BLaER1 (cell line): ENCODE results near the gene LIMA1.
"Not testable (repeated sequence)": the region's sequence is repeated elsewhere in the genome, so short reads cannot be mapped to it uniquely, and the experiment has no call there.

ENCODE experiments used
- H3K27ac ChIP-seq: shearing (Covaris generic); formaldehyde crosslinking; 2 replicates; pipeline ENCODE4 v1.8.1; 2022
- H3K27me3 ChIP-seq: shearing (Covaris generic); formaldehyde crosslinking; 2 replicates; pipeline ENCODE4 v1.8.1; 2022
- H3K36me3 ChIP-seq: shearing (Covaris generic); formaldehyde crosslinking; 2 replicates; pipeline ENCODE4 v1.8.1; 2022
- H3K4me1 ChIP-seq: shearing (Covaris generic); formaldehyde crosslinking; 2 replicates; pipeline ENCODE4 v1.8.1; 2022
- H3K4me2 ChIP-seq: shearing (Covaris generic); formaldehyde crosslinking; 2 replicates; pipeline ENCODE4 v1.8.1; 2022
- H3K4me3 ChIP-seq: shearing (Covaris generic); formaldehyde crosslinking; 2 replicates; pipeline ENCODE4 v1.8.1; 2022
- H3K9ac ChIP-seq: shearing (Covaris generic); formaldehyde crosslinking; 2 replicates; pipeline ENCODE4 v1.8.1; 2022
- H3K9me3 ChIP-seq: shearing (Covaris generic); formaldehyde crosslinking; 2 replicates; pipeline ENCODE4 v1.8.1; 2022
- H4K20me1 ChIP-seq: shearing (Covaris generic); formaldehyde crosslinking; 2 replicates; pipeline ENCODE4 v1.8.1; 2022
- Cebpa-rat ChIP-seq: shearing (Covaris generic); IDR thresholded peaks from 2 replicates; pipeline ENCODE4 v1.8.1; 2022

Gene LIMA1

DNA sequence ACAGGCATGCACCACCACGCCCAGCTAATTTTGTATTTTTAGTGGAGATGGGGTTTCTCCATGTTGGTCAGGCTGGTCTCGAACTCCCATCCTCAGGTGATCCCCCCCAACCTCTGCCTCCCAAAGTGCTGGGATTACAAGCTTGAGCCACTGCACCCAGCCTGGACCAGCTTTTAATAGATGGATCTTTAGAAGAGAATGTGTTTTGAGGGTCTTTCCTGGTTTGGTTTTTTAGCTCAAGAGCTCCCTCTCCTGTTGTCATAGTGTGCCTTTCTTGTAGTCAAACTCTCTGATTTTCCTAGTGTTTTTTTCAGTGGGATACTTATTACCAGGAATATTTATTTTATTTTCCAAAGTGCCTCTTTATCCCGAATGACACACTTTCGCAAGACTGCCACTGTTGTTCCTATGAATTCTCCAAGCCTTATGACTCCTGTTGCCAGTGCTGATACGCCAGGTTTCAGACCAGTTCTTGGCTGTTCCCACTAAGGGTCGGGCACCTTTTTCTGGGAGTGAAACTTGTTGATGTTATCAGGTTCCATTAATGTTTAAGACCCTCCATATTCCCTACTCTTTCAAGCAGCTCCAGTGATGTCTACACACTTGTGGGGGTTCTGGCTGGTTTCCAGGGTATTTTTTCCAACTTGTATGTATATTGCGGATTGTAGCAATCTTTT is 31.5 kb upstream of the LIMA1 start:
- Histone ChIP-seq H3K36me3 (no peaks in the 10 kb centered on the region), H3K9me3 (no peaks in the 10 kb centered on the region), H4K20me1 (no peaks in the 10 kb centered on the region), H3K4me1 (no peaks in the 10 kb centered on the region), H3K27me3 (no peaks in the 10 kb centered on the region), H3K9ac (no peak overlapping the region), H3K4me2 (no peak overlapping the region), H3K27ac (no peak overlapping the region), H3K4me3 (no peak overlapping the region)
- TF ChIP-seq Cebpa-rat = no peak

DNA sequence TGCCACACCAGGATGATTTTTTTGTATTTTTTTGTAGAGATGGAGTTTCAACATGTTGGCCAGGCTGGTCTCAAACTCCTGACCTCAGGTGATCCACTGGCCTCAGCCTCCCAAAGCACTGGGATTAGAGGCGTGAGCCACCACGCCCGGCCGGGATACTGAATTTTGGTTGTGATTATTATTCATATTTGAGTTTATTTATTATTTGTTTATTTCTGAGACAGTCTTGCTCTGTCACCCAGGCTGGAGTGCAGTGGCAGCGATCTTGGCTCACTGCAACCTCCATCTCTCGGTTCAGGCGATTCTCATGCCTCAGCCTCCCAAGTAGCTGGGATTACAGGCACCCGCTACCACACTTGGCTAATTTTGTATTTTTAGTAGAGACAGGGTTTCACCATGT is 30.7 kb upstream of the LIMA1 start:
- H3K27ac ChIP-seq, H3K4me1 ChIP-seq, H3K4me2 ChIP-seq, H3K27me3 ChIP-seq, H3K4me3 ChIP-seq, H3K9me3 ChIP-seq, H3K36me3 ChIP-seq, H4K20me1 ChIP-seq, H3K9ac ChIP-seq: not testable (repeated sequence)

DNA sequence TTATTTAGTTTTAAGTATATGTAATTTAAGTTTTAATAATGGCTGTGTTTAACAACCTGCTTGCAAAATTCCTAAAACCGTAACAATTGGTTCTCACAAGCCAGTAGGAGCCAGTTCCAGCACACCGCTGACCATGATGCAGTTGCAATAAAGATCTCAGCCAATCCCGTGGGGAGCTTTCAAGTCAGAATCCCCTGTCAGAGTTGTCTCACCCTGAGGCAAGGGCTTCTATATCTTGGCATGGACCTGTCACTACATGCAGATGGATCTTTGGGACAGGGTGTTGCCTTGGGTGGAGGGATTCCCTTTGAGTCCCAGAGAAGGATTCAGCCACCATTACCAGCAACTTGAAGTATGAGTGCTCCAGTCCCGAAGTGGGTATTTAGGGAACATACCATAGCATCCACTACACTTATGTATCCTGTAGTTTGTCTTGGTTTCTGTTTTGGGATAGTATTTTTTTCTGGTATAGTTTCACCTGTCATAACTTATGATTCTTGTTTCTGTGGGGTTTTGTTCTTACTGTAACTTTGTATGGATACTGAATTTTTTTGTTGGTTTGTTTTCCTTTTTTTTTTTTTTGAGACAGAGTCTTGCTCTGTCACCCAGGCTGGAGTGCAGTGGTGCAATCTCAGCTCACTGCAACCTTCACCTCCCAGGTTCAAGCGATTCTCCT is 30.1 kb upstream of the LIMA1 start:
- Histone ChIP-seq H3K27ac (no peak overlapping the region), H3K9me3 (no peaks in the 10 kb centered on the region), H4K20me1 (no peaks in the 10 kb centered on the region), H3K36me3 (no peaks in the 10 kb centered on the region), H3K27me3 (no peaks in the 10 kb centered on the region), H3K9ac (no peak overlapping the region), H3K4me2 (no peak overlapping the region), H3K4me1 (no peaks in the 10 kb centered on the region), H3K4me3 (no peak overlapping the region)
- TF ChIP-seq Cebpa-rat = no peak

DNA sequence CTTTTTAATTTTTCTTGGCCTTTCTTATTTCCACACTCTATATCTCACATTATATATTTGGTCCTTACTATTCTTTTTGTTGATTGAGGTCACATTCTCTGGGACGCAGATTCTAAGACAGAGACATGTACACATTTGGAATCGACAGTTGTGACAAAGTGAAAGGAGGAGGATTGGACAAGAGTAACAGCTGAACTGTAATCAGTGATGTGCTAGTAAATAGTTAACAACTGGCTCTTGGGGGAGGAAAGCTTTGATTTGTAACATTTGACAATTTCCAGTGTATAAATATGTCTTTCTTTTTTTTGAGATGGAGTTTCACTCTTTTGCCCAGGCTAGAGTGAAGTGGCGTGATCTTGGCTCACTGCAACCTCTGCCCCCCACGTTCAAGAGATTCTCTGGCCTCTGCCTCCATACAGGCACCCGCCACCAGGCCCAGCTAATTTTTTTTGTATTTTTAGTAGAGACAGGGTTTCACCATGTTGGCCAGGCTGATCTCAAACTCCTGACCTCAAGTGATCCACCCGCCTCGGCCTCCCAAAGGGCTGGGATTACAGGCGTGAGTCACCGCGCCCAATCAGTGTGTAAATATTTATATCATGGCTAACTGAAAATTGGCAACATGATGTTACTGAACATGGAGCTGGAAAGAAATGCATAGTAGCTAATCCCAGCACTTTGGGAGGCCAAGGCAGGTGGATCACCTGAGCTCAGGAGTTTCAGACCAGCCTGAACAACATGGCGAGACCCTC is 28.7 kb upstream of the LIMA1 start:
- H3K27me3 ChIP-seq, H3K4me1 ChIP-seq, H4K20me1 ChIP-seq, H3K9ac ChIP-seq, H3K4me2 ChIP-seq, H3K27ac ChIP-seq, H3K36me3 ChIP-seq, H3K9me3 ChIP-seq, H3K4me3 ChIP-seq: not testable (repeated sequence)

DNA sequence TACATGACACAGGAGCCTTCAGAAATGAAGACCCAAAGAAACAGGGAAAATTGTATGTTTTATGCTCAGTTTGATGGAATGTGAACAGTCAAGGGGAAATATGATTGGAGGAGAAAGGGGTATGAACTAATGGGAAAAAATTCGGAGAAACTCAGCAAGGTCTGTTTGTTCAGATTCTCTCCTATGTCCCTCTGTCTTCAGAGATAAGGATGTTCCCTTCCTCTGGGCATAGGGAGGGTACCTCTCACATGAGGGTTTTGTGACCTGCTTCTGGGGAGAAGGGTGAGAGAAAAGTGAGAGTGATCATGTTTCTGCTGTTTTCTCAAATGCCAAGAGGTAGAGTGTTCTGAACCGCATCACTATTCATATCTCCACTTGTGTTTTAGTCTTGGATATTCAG is 26.6 kb upstream of the LIMA1 start:
- Histone ChIP-seq H3K9me3 (no peaks in the 10 kb centered on the region), H3K36me3 (no peaks in the 10 kb centered on the region), H4K20me1 (no peaks in the 10 kb centered on the region), H3K27ac (no peak overlapping the region), H3K27me3 (no peaks in the 10 kb centered on the region), H3K4me2 (no peak overlapping the region), H3K4me1 (no peaks in the 10 kb centered on the region), H3K4me3 (no peak overlapping the region), H3K9ac (no peak overlapping the region)
- TF ChIP-seq Cebpa-rat = no peak

DNA sequence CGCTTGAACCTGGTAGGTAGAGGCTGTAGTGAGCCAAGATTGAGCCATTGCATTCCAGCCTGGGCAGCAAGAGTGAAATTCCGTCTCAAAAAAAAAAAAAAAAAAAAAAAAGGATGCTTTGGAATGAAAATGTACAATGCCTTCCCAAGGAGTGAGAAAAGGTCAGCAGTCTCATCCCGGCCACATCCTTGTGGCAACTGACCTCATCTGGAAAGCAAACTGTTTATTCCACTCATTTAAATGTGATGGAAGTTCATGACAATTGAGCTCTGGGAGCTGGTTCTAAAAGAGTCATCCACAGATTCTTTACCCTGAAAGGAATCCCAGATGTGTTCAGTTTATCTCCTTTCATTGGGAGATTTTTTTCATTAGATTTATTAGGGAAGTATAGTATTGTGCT is 19.4 kb upstream of the LIMA1 start:
- no peak overlapping the region for H3K9ac ChIP-seq
- no peaks in the 10 kb centered on the region for H3K27me3 ChIP-seq
- H3K27ac ChIP-seq = no peak overlapping the region
- no peaks in the 10 kb centered on the region for H3K4me1 ChIP-seq
- TF ChIP-seq Cebpa-rat = no peak
- no peaks in the 10 kb centered on the region for H3K9me3 ChIP-seq
- no peak overlapping the region for H3K4me3 ChIP-seq
- H4K20me1 ChIP-seq = no peaks in the 10 kb centered on the region
- H3K4me2 ChIP-seq = no peak overlapping the region
- H3K36me3 ChIP-seq = no peaks in the 10 kb centered on the region

DNA sequence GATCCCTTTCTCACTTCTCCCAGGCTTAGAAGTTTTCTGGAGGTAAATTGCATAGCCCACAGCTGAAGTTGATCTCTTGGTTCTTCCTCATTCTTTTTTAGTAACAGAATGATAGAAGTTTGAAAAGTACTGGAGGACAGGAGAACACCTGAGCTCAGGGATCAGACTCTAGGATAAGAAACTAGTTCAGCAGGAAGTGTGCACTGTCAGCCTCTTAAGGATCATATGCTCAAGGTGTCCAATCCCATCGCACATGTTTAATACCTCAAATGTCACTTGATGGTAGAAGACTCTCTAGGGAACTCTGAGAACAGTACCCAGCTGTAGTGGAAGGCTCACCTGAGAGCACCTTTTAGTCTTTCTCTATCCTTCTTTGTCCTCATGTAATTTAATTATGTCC is 14.7 kb upstream of the LIMA1 start:
- Histone ChIP-seq H3K9me3 (no peaks in the 10 kb centered on the region), H3K4me2 (no peak overlapping the region), H3K27me3 (no peaks in the 10 kb centered on the region), H3K36me3 (0 out of 2 replicates have a peak, but pooled peaks cover 6% of the 10 kb centered on the region), H3K4me1 (no peaks in the 10 kb centered on the region), H3K4me3 (no peak overlapping the region), H4K20me1 (no peaks in the 10 kb centered on the region), H3K9ac (no peak overlapping the region), H3K27ac (no peak overlapping the region)
- no peak for TF ChIP-seq Cebpa-rat

DNA sequence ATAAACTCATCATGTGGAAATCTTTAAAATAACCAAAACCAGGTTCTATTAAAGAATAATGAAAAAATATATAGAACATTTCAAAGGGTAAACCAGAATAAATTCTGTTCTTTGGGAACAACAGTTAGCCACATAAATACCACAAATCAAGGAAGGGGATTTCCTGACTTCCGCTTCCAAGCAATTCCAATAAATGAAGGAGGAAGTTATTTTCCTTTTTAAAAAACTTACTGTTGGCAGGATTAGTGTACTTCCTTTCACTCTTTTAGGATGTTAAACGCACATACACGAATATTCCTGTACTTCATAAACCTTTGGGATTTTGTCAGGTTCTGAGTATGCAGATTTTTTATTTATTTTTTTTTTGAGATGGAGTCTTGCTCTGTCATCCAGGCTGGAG is 13.7 kb upstream of the LIMA1 start:
- Histone ChIP-seq H3K4me2 (no peak overlapping the region), H4K20me1 (no peaks in the 10 kb centered on the region), H3K9me3 (peaks cover under 1% of the 10 kb centered on the region; the same call in 1 of the 2 replicates), H3K36me3 (peaks cover 6% of the 10 kb centered on the region; the same call in 1 of the 2 replicates), H3K27me3 (no peaks in the 10 kb centered on the region), H3K9ac (no peak overlapping the region), H3K27ac (no peak overlapping the region), H3K4me3 (no peak overlapping the region), H3K4me1 (no peaks in the 10 kb centered on the region)
- no peak for TF ChIP-seq Cebpa-rat

DNA sequence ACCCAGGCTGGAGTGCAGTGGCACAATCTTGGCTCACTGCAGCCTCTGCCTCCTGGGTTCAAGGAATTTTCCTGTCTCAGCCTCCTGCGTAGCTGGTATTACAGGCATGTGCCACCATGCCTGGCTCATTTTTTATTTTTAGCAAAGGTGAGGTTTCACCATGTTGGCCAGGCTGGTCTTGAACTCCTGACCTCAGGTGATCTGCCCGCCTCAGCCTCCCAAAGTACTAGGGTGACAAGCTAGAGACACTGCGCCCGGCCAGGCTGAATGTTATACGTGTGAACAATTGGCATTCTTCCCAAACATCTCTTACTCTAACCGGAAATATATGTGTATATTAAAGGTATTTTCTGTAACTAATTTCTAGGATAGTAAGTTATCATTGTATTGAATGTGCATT is 13.2 kb upstream of the LIMA1 start:
- H3K36me3 ChIP-seq = peaks cover 6% of the 10 kb centered on the region; the same call in 1 of the 2 replicates
- no peak overlapping the region for H3K4me2 ChIP-seq
- no peak overlapping the region for H3K4me3 ChIP-seq
- no peak overlapping the region for H3K9ac ChIP-seq
- TF ChIP-seq Cebpa-rat = no peak
- H3K27me3 ChIP-seq = no peaks in the 10 kb centered on the region
- H3K4me1 ChIP-seq = no peaks in the 10 kb centered on the region
- H3K9me3 ChIP-seq = peaks cover 5% of the 10 kb centered on the region
- H4K20me1 ChIP-seq = no peaks in the 10 kb centered on the region
- no peak overlapping the region for H3K27ac ChIP-seq

DNA sequence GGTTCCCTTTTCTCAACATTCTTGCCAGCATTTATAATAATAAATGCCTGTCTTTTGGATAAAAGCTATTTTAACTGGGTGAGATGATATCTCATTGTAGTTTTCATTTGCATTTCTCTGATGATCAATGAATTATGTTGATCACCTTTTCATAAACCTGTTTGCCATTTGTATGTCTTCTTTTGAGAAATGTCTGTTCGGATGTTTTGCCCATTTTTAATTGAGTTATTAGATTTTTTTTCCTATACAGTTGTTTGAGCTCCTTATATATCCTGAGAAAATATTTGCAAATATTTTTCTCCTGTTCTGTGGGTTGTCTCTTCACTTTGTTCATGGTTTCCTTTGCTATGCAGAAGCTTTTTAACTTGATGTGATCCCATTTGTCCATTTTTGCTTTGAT is 8.1 kb upstream of the LIMA1 start:
- Histone ChIP-seq H3K4me2 (no peak overlapping the region), H4K20me1 (no peaks in the 10 kb centered on the region), H3K9me3 (peaks cover 14% of the 10 kb centered on the region), H3K36me3 (peaks cover 6% of the 10 kb centered on the region; the same call in 1 of the 2 replicates), H3K27me3 (no peaks in the 10 kb centered on the region), H3K4me3 (no peak overlapping the region), H3K4me1 (no peaks in the 10 kb centered on the region), H3K27ac (no peak overlapping the region), H3K9ac (no peak overlapping the region)
- TF ChIP-seq Cebpa-rat = no peak

DNA sequence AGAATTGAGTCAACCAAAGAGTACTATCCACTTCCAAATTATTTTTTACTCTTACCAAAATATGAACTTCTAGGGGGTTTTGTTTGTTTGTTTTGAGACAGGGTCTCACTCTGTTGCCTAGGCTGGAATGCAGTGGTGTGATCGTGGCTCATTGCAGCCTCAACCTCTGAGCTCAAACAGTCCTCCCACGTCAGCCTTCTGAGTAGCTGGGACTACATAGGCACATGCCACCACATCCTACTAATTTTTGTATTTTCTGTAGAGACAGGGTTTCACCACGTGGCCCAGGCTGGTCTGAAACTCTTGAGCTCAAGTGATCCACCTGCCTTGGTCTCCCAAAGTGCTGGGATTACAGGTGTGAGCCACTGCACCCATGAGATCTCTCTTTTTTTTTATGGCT is 7.4 kb upstream of the LIMA1 start:
- not testable (repeated sequence) for H3K9ac ChIP-seq, H3K27ac ChIP-seq, H3K36me3 ChIP-seq, H4K20me1 ChIP-seq, H3K4me3 ChIP-seq, H3K27me3 ChIP-seq, H3K4me2 ChIP-seq, H3K4me1 ChIP-seq
- H3K9me3 ChIP-seq = peaks cover 14% of the 10 kb centered on the region
